H9 (cell line): ENCODE measurements around the gene CABYR. TPM values are rescaled to one million over a fixed set of nuclear protein-coding genes. Genes with fewer than 3 reads are reported as not detected.

ENCODE experiments used
- DNase-seq: peaks from one replicate; pipeline ENCODE4 v3.0.0-alpha.2; 2017
- H2AFZ ChIP-seq: one replicate; pipeline ENCODE4 v1.6.1; 2013; ENCODE audit warnings: mild to moderate bottlenecking, low read length, control low read depth, moderate library complexity
- H2AK5ac ChIP-seq: 2 replicates; pipeline ENCODE4 v1.6.1; 2013; ENCODE audit warnings: low read length, control low read depth, mixed read lengths; ENCODE audit not compliant: insufficient read length
- H2BK120ac ChIP-seq: one replicate; pipeline ENCODE4 v1.6.1; 2013; ENCODE audit warnings: low read depth, mild to moderate bottlenecking, low read length, control low read depth, inconsistent platforms; ENCODE audit not compliant: poor library complexity, severe bottlenecking
- H2BK12ac ChIP-seq: 2 replicates; pipeline ENCODE4 v1.6.1; 2013; ENCODE audit warnings: low read length, control low read depth, mixed read lengths, low read depth; ENCODE audit not compliant: insufficient read length
- H2BK15ac ChIP-seq: 2 replicates; pipeline ENCODE4 v1.6.1; 2013; ENCODE audit warnings: low read depth, low read length, control low read depth
- H2BK20ac ChIP-seq: one replicate; pipeline ENCODE4 v1.6.1; 2013; ENCODE audit warnings: low read depth, mild to moderate bottlenecking, low read length, control low read depth, inconsistent platforms; ENCODE audit not compliant: poor library complexity, severe bottlenecking
- H2BK5ac ChIP-seq: 2 replicates; pipeline ENCODE4 v1.6.1; 2013; ENCODE audit warnings: low read length, control low read depth, mixed read lengths; ENCODE audit not compliant: insufficient read length
- H3K14ac ChIP-seq: 2 replicates; pipeline ENCODE4 v1.6.1; 2013; ENCODE audit warnings: low read length, control low read depth; ENCODE audit not compliant: insufficient read depth
- H3K18ac ChIP-seq: 2 replicates; pipeline ENCODE4 v1.6.1; 2013; ENCODE audit warnings: low read depth, mild to moderate bottlenecking, mixed read lengths, low read length, control low read depth; ENCODE audit not compliant: insufficient read length
- H3K23ac ChIP-seq: 2 replicates; pipeline ENCODE4 v1.6.1; 2013; ENCODE audit warnings: low read length, control low read depth, mixed read lengths, low read depth; ENCODE audit not compliant: insufficient read length
- H3K23me2 ChIP-seq: 2 replicates; pipeline ENCODE4 v1.6.1; 2013; ENCODE audit warnings: low read depth, mild to moderate bottlenecking, mixed read lengths, low read length, control low read depth; ENCODE audit not compliant: insufficient read length, poor library complexity, severe bottlenecking
- H3K27ac ChIP-seq: 2 replicates; pipeline ENCODE4 v1.5.1; 2013; ENCODE audit warnings: low read length, control low read depth, mixed read lengths, low read depth; ENCODE audit not compliant: insufficient read length
- H3K27me3 ChIP-seq: 2 replicates; pipeline ENCODE4 v1.6.1; 2013; ENCODE audit warnings: low read length, control low read depth, inconsistent platforms; ENCODE audit not compliant: insufficient read depth
- H3K4ac ChIP-seq: 2 replicates; pipeline ENCODE4 v1.6.1; 2013; ENCODE audit warnings: low read depth, mild to moderate bottlenecking, control low read depth, inconsistent platforms, low read length, moderate library complexity
- H3K4me1 ChIP-seq: 2 replicates; pipeline ENCODE4 v1.6.1; 2013; ENCODE audit warnings: low read length, control low read depth, inconsistent platforms; ENCODE audit not compliant: insufficient read depth
- H3K4me2 ChIP-seq: 2 replicates; pipeline ENCODE4 v1.6.1; 2013; ENCODE audit warnings: low read length, control low read depth, mixed read lengths; ENCODE audit not compliant: insufficient read length, insufficient read depth
- H3K56ac ChIP-seq: 2 replicates; pipeline ENCODE4 v1.6.1; 2013; ENCODE audit warnings: low read depth, mild to moderate bottlenecking, mixed read lengths, low read length, control low read depth; ENCODE audit not compliant: insufficient read length
- H3K79me1 ChIP-seq: 2 replicates; pipeline ENCODE4 v1.6.1; 2013; ENCODE audit warnings: low read depth, mild to moderate bottlenecking, moderate library complexity, low read length, control low read depth, inconsistent platforms; ENCODE audit not compliant: insufficient read depth, poor library complexity, severe bottlenecking
- H3K79me2 ChIP-seq: 2 replicates; pipeline ENCODE4 v1.6.1; 2013; ENCODE audit warnings: low read length, control low read depth, inconsistent platforms; ENCODE audit not compliant: insufficient read depth
- H3K9ac ChIP-seq: 2 replicates; pipeline ENCODE4 v1.6.1; 2013; ENCODE audit warnings: low read length, control low read depth, mixed read lengths; ENCODE audit not compliant: insufficient read length; ENCODE audit errors: extremely low read depth
- H3K9me3 ChIP-seq: one replicate; pipeline ENCODE4 v1.6.1; 2013; ENCODE audit warnings: low read depth, low read length, inconsistent platforms; ENCODE audit not compliant: control insufficient read depth
- H3T11ph ChIP-seq: one replicate; pipeline ENCODE4 v1.6.1; 2013; ENCODE audit warnings: mild to moderate bottlenecking, low read length, control low read depth, inconsistent platforms
- H4K20me1 ChIP-seq: one replicate; pipeline ENCODE4 v1.6.1; 2013; ENCODE audit not compliant: control insufficient read depth, insufficient read length, insufficient read depth
- H4K5ac ChIP-seq: 2 replicates; pipeline ENCODE4 v1.6.1; 2013; ENCODE audit warnings: low read depth, mild to moderate bottlenecking, mixed read lengths, low read length, control low read depth; ENCODE audit not compliant: insufficient read length
- H4K8ac ChIP-seq: replicated peaks from 2 replicates; pipeline ENCODE4 v1.6.1; 2013; ENCODE audit warnings: low read length, control low read depth, mixed read lengths, low read depth; ENCODE audit not compliant: insufficient read length
- H4K91ac ChIP-seq: 2 replicates; pipeline ENCODE4 v1.6.1; 2013; ENCODE audit warnings: low read depth, mild to moderate bottlenecking, moderate library complexity, mixed read lengths, low read length, control low read depth; ENCODE audit not compliant: insufficient read length
- H3K27ac Mint-ChIP-seq, 3 experiments: 2 replicates in 2 of 3; 3 replicates in 1 of 3; pipeline ENCODE4 v1.8.0; 2020 to 2021; ENCODE audit warnings: mixed read lengths in 3 of 3, mild to moderate bottlenecking in 1 of 3, moderate library complexity in 1 of 3
- H3K27me3 Mint-ChIP-seq: 2 replicates; pipeline ENCODE4 v1.8.0; 2021; ENCODE audit warnings: low read depth, mild to moderate bottlenecking, moderate library complexity, mixed read lengths
- H3K36me3 Mint-ChIP-seq, 3 experiments: 2 replicates in 2 of 3; 3 replicates in 1 of 3; pipeline ENCODE4 v1.8.0; 2020 to 2021; ENCODE audit warnings: low read depth in 3 of 3, mixed read lengths in 3 of 3; ENCODE audit not compliant: insufficient read depth in 1 of 3
- H3K4me1 Mint-ChIP-seq, 2 experiments: 2 replicates each; pipeline ENCODE4 v1.8.0; 2020; ENCODE audit warnings: mixed read lengths in 2 of 2
- H3K4me3 Mint-ChIP-seq, 2 experiments: 2 replicates in 1 of 2; 3 replicates in 1 of 2; pipeline ENCODE4 v1.8.0; 2020 to 2021; ENCODE audit warnings: mild to moderate bottlenecking in 2 of 2, mixed read lengths in 2 of 2, moderate library complexity in 1 of 2
- H3K9me3 Mint-ChIP-seq, 2 experiments: 2 replicates in 1 of 2; 3 replicates in 1 of 2; pipeline ENCODE4 v1.8.0; 2020; ENCODE audit warnings: mild to moderate bottlenecking in 2 of 2, mixed read lengths in 2 of 2, moderate library complexity in 1 of 2
- total RNA-seq: library from RNA; stranded (reverse); gene quantifications from 2 replicates; pipeline ENCODE4 v1.2.1, GENCODE V29; 2021
- TF ChIP-seq, protein P1 (sequence below): fragments of 200-600 bp; sonication (generic); conservative IDR thresholded peaks from 3 replicates; pipeline ENCODE4 v1.8.0; 2021; ENCODE audit warnings: antibody characterized with exemption, mild to moderate bottlenecking

Gene CABYR
- total RNA-seq, 1 experiment from 2014 or later = 13.6 TPM

DNA sequence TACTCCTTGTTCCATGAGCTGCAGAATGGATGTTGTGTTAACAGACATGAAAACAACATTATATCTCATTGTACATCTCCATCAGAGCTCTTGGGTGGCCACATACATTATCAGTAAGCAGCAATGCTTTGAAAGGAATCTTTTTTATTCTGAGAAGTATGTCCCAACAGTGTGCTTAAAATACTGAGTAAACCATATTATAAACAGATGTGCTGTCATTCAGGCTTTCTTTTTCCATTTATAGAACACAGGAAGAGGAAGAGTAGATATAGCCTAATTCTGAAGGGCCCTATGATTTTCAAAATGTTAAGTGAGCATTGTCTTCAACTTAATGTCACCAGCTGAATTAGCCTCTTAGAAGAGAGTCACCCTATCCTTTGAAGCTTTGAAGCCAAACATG lies 44.3 kb upstream of the CABYR start:
- Histone ChIP-seq H3K27me3 (no peaks in the 10 kb centered on the region), H3K79me2 (no peaks in the 10 kb centered on the region), H3K27ac (no peak overlapping the region), H3K4me1 (no peaks in the 10 kb centered on the region), H2BK15ac (no peak overlapping the region), H2BK5ac (no peak overlapping the region), H3K23ac (no peak overlapping the region), H3K18ac (no peak overlapping the region), H3K9me3 (peaks cover 7% of the 10 kb centered on the region), H3K9ac (no peak overlapping the region), H2AFZ (no peak overlapping the region), H3K56ac (no peak overlapping the region), H2BK20ac (no peak overlapping the region), H3K4ac (no peak overlapping the region), H4K5ac (no peak overlapping the region), H3K4me2 (no peak overlapping the region), H3K23me2 (no peaks in the 10 kb centered on the region), H4K20me1 (no peaks in the 10 kb centered on the region), H3K14ac (no peak overlapping the region), H2AK5ac (no peak overlapping the region), H3T11ph (no peak overlapping the region), H4K91ac (no peak overlapping the region), H2BK12ac (no peak overlapping the region), H4K8ac (no peak overlapping the region), H2BK120ac (no peak overlapping the region), H3K79me1 (no peaks in the 10 kb centered on the region)
- H3K4me1 Mint-ChIP-seq = no peaks in the 10 kb centered on the region
- no peaks in the 10 kb centered on the region; the same call in 1 of the 2 replicates for H3K27me3 Mint-ChIP-seq
- TF ChIP-seq, protein P1, sequence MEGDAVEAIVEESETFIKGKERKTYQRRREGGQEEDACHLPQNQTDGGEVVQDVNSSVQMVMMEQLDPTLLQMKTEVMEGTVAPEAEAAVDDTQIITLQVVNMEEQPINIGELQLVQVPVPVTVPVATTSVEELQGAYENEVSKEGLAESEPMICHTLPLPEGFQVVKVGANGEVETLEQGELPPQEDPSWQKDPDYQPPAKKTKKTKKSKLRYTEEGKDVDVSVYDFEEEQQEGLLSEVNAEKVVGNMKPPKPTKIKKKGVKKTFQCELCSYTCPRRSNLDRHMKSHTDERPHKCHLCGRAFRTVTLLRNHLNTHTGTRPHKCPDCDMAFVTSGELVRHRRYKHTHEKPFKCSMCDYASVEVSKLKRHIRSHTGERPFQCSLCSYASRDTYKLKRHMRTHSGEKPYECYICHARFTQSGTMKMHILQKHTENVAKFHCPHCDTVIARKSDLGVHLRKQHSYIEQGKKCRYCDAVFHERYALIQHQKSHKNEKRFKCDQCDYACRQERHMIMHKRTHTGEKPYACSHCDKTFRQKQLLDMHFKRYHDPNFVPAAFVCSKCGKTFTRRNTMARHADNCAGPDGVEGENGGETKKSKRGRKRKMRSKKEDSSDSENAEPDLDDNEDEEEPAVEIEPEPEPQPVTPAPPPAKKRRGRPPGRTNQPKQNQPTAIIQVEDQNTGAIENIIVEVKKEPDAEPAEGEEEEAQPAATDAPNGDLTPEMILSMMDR = no peak
- peaks cover 11 to 20% (median 14%) of the 10 kb centered on the region in 3 experiments; a peak in 6 of 7 replicates for H3K36me3 Mint-ChIP-seq
- no peak for DNase-seq
- no peak overlapping the region for H3K4me3 Mint-ChIP-seq
- no peak overlapping the region for H3K27ac Mint-ChIP-seq
- peaks cover 5 to 8% of the 10 kb centered on the region in 2 experiments; a peak in 4 of 5 replicates for H3K9me3 Mint-ChIP-seq
